ENCODE results near the gene NDST4. TPM values are rescaled to one million over a fixed set of nuclear protein-coding genes. Genes with fewer than 3 reads are reported as not detected.

Gene NDST4
- total RNA-seq (2022; extraction: Qiagen RNA extraction): not detected in 5 replicates

DNA sequence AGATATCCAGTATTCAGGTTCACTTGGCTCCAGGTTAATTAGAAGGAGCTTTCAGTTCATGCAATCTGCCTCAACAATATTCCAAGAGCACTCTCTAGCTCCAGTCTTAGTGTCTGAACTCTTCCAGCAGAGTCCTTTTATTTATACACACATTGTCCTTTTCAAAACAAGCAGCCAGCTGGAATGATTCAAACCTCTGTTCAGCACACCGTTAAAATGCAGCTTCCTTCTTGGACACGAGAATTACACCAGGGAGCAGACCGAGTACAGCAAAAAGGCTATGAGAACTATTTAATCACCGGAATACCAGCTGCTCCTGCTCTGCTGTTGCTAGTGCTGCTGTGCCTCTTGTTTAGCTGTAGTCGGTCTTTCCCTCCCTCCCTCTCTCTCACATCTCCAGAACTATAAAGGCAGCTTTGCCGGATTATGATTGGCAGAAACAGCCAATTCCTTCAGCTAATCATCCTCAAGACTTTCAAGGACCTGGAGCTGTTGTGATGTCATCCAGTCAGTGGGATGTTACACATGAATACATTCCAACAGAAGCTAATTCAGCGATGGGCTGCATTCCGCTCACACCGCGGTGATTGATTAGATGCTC lies at the start of gene NDST4:
Gene NDST4, minus strand, starts transcription at position 115 of the 601 bp plus-strand sequence. CDS start 36,584 bp downstream, outside the sequence.

All from A549 treated with Mapracorat at 1 μM for 4 hours (cell line).